A673 (cell line): ENCODE results near the gene TIFAB. TPM values are rescaled to one million over a fixed set of nuclear protein-coding genes. Genes with fewer than 3 reads are reported as not detected.

ENCODE experiments used
- BruUV-seq: library from RNA; stranded (reverse); fragments of 400-500 nt; replicated peaks from 2 replicates; lab custom pipeline; 2021; lab: Mats Ljungman, UMichigan
- CTCF ChIA-PET: fragments of 300-600 bp; sonication (Branson Sonifier 250); formaldehyde crosslinking; loops from one replicate; lab custom pipeline; 2022; ENCODE audit warnings: antibody characterized with exemption; lab: Charles Lee
- POLR2A ChIA-PET: fragments of 300-600 bp; sonication (Branson Sonifier 250); formaldehyde crosslinking; loops from one replicate; lab custom pipeline; 2022; ENCODE audit warnings: antibody characterized with exemption; ENCODE audit not compliant: low non-redundant PET; lab: Charles Lee
- DNase-seq: peaks from one replicate; pipeline ENCODE4 v3.0.0-alpha.2; 2015; ENCODE audit warnings: low spot score
- H3K27ac ChIP-seq: fragments of 200-600 bp; sonication (generic); 2 replicates; pipeline ENCODE4 v1.5.1; 2016; ENCODE audit warnings: mixed run types, low read depth, mild to moderate bottlenecking, mixed read lengths, antibody characterized with exemption, low read length; ENCODE audit not compliant: poor library complexity, severe bottlenecking
- H3K27me3 ChIP-seq: fragments of 200-600 bp; sonication (generic); replicated peaks from 2 replicates; pipeline ENCODE4 v1.6.1; 2017; ENCODE audit warnings: mixed run types, low read depth, mild to moderate bottlenecking, mixed read lengths, antibody characterized with exemption, low read length; ENCODE audit not compliant: insufficient read depth, poor library complexity
- H3K36me3 ChIP-seq: fragments of 200-600 bp; sonication (generic); 2 replicates; pipeline ENCODE4 v1.6.1; 2016; ENCODE audit warnings: mixed run types, mild to moderate bottlenecking, mixed read lengths, antibody characterized with exemption, low read length; ENCODE audit not compliant: insufficient read depth, poor library complexity, severe bottlenecking
- H3K4me1 ChIP-seq: fragments of 200-600 bp; sonication (generic); 2 replicates; pipeline ENCODE4 v1.6.1; 2017; ENCODE audit warnings: mixed run types, mild to moderate bottlenecking, mixed read lengths, antibody characterized with exemption, low read length; ENCODE audit not compliant: insufficient read depth, poor library complexity, severe bottlenecking
- H3K4me3 ChIP-seq: fragments of 200-600 bp; sonication (generic); 2 replicates; pipeline ENCODE4 v1.5.1; 2016; ENCODE audit warnings: low read depth, mixed run types, mild to moderate bottlenecking, mixed read lengths, low read length; ENCODE audit not compliant: poor library complexity, severe bottlenecking
- H3K9me3 ChIP-seq: fragments of 200-600 bp; sonication (generic); 2 replicates; pipeline ENCODE4 v1.6.1; 2016; ENCODE audit warnings: mixed run types, low read depth, mild to moderate bottlenecking, mixed read lengths, antibody characterized with exemption, low read length; ENCODE audit not compliant: poor library complexity, severe bottlenecking
- CTCF ChIP-seq: fragments of 300-800, 200-600 bp; sonication (generic); conservative IDR thresholded peaks from 2 replicates; pipeline ENCODE4 v1.5.1; 2017; ENCODE audit warnings: low read depth, mild to moderate bottlenecking, antibody characterized with exemption, low read length, moderate library complexity, mixed read lengths
- EZH2 ChIP-seq: fragments of 200-600 bp; sonication (generic); IDR thresholded peaks from 2 replicates; pipeline ENCODE4 v1.6.1; 2017; ENCODE audit warnings: borderline replicate concordance, low read depth, mild to moderate bottlenecking, mixed read lengths, antibody characterized with exemption, low read length; ENCODE audit not compliant: poor library complexity, severe bottlenecking
- intact Hi-C: fragments of 100-400 bp; cut with micrococcal nuclease; formaldehyde crosslinking; loops from one replicate; pipeline ENCODE4 v1.10.0; 2022; ENCODE audit not compliant: unreplicated experiment
- total RNA-seq: library from RNA; stranded (reverse); gene quantifications from 2 replicates; pipeline ENCODE4 v1.2.3, GENCODE V29; 2021

TIFAB gene
- total RNA-seq, 1 experiment from 2014 or later = not detected

DNA sequence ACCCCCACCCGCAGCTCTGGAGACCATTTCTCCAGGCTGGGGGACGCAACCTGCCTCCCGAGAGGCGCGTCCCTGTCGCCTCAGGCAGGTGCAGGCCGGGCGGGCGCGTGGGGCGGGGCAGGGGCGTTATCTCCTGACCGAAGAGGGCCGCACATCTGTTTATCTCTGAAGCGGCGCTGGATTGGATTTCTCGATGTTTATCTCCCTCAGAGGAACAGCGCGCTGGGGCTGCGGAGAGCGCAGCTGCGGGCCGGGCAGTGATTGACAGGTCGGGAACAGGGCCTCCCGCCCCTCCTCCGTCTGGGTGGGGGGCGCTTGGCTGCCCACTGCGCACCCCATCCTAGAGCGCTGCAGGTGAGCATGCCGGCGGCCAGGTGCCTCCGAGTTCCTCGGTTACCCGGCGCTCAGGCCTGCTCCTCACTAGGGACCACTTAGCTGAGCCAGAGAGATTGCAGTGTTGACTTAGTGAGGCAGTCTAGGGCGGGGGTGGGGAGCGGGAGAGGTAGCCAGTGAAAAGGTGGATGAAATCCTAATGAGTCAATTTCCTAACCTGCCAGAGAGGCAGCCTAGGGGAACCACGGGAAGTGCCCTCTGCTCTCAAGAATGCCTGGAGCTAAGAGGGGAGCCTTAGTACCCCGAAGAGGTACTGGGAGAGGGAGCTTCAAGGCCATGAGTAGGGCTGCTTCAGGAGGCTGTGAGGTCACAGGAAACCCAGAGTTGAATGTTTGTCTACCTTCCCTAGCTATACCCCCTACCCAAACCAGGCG, 39.6 kb upstream of the TIFAB start:
- DNase-seq = no peak
- Histone ChIP-seq H3K27me3 (peaks cover 54% of the 10 kb centered on the region), H3K9me3 (no peaks in the 10 kb centered on the region), H3K4me3 (no peak overlapping the region), H3K36me3 (no peaks in the 10 kb centered on the region), H3K27ac (no peak overlapping the region), H3K4me1 (peaks cover 11% of the 10 kb centered on the region)
- no peak for TF ChIP-seq CTCF
- TF ChIP-seq EZH2 = no peak
- intact Hi-C loops = no loop called here
- POLR2A ChIA-PET = no interaction called here
- BruUV-seq = no TSS peak
- CTCF ChIA-PET = no interaction called here

GRCh38 chr5:135491038-135491551, 38.9 kb upstream of the TIFAB start:
- TF ChIP-seq CTCF = no peak
- no peak for TF ChIP-seq EZH2
- Histone ChIP-seq H3K36me3 (no peaks in the 10 kb centered on the region), H3K27me3 (peaks cover 61% of the 10 kb centered on the region), H3K4me3 (no peak overlapping the region), H3K9me3 (no peaks in the 10 kb centered on the region), H3K27ac (no peak overlapping the region), H3K4me1 (peaks cover 11% of the 10 kb centered on the region)
- ChIA-PET CTCF (no interaction called here), POLR2A (no interaction called here)
- DNase-seq = no peak
- no TSS peak for BruUV-seq
- intact Hi-C loops = no loop called here

- no peak for DNase-seq
- intact Hi-C loops = no loop called here
- TF ChIP-seq EZH2 = no peak
- no peak for TF ChIP-seq CTCF
- no peak overlapping the region for H3K4me3 ChIP-seq
- ChIA-PET POLR2A (no interaction called here), CTCF (no interaction called here)
- no TSS peak for BruUV-seq
- no peaks in the 10 kb centered on the region for H3K9me3 ChIP-seq
- H3K27ac ChIP-seq = no peak overlapping the region
- peaks cover 11% of the 10 kb centered on the region for H3K4me1 ChIP-seq
- H3K36me3 ChIP-seq = no peaks in the 10 kb centered on the region
- peaks cover 64% of the 10 kb centered on the region for H3K27me3 ChIP-seq
Measured at GRCh38 chr5:135490245-135491037, 38.3 kb upstream of the TIFAB start.
